HG03442 (cell line): ENCODE measurements around the gene COBLL1.

ENCODE experiments used
- ATAC-seq: cut with Tn5 transposase; IDR thresholded peaks from one replicate; pipeline ENCODE4 v1.9.1; 2021; ENCODE audit warnings: mild to moderate bottlenecking, moderate library complexity; ENCODE audit not compliant: unreplicated experiment

Gene COBLL1

DNA sequence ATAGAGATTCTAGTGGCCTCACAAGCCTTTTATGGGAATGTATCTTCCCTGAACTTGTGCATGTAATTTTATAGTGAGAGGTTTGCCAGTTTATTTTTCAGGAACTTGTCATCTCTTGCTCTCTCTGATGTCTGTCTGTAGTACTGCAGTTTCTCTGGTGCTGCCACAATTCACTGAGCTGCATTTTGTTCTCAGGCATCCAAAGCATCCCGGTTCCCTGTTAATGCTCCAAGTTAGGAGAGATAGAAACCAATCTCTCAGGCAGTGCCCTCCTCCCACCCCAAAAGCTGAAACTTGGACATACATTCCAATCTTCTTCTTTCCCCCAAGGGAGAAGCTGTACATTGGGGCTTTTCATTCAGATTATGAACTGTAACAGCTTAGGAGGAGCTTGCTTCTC lies 190.3 kb downstream of the COBLL1 start:
- ATAC-seq = no peak

DNA sequence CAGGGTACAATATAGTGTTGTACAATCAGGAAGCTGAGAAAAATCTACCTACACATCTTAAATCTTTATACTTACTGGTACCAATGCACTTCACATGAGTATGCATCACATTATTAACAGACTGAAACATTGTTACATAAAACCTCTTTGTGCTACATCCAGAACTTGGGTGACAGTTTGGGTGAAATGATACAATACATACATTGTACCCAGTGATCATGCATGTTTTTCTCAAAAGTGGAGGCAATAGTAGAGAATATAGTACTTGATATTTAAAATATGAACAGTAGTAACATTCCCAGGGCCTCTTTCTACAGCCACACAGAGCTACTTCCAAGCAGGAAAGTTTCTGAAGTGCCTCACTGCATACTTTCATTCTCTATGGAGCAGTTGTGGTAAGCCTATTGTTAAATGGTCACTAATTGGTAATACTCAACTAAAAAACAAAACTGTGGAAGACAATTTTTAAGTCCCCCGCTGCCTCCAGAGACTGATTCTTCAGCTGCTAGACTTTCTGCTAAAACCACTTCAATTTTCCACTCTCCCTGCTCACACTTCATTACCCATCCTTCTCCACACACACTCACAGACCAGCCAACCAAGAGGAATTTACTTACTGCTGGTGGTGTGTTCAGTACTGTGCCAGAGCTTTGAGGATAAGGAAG lies 197.5 kb downstream of the COBLL1 start:
- ATAC-seq = no peak

GRCh38 chr2:164642946-164643555 lies 198.6 kb downstream of the COBLL1 start:
- no peak for ATAC-seq

- ATAC-seq = no peak
Measured at GRCh38 chr2:164642268-164642667, 199.4 kb downstream of the COBLL1 start.
